ENCODE measurements around the gene ACMSD. TPM values are rescaled to one million over a fixed set of nuclear protein-coding genes. Genes with fewer than 3 reads are reported as not detected.
A peak's percentile ranks its signal among the peaks of the same experiment; 100 is the strongest.

Gene ACMSD
- total RNA-seq, 3 donors from 2014 or later, result not detected

DNA sequence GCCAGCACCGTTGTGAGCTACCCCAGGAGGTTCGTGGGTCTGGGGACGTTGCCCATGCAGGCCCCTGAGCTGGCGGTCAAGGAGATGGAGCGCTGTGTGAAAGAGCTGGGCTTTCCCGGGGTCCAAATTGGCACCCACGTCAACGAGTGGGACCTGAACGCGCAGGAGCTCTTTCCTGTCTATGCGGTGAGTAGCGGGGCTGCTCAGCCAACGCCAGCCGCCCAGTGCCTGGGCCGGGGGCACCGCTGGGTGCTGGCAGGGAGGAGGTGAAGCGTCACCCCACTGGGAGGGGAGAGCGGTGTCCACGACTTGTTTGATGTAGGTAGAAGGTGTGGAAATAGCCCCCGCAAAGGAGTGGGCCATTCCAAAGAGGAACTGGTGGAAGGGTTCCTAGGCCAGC lies 25.0 kb downstream of the ACMSD start:
- TF ChIP-seq, protein P1, sequence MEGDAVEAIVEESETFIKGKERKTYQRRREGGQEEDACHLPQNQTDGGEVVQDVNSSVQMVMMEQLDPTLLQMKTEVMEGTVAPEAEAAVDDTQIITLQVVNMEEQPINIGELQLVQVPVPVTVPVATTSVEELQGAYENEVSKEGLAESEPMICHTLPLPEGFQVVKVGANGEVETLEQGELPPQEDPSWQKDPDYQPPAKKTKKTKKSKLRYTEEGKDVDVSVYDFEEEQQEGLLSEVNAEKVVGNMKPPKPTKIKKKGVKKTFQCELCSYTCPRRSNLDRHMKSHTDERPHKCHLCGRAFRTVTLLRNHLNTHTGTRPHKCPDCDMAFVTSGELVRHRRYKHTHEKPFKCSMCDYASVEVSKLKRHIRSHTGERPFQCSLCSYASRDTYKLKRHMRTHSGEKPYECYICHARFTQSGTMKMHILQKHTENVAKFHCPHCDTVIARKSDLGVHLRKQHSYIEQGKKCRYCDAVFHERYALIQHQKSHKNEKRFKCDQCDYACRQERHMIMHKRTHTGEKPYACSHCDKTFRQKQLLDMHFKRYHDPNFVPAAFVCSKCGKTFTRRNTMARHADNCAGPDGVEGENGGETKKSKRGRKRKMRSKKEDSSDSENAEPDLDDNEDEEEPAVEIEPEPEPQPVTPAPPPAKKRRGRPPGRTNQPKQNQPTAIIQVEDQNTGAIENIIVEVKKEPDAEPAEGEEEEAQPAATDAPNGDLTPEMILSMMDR (IDR thresholded peaks at IDR 0.05), result no peak
- Histone ChIP-seq H3K4me3 (no peak overlapping the region), H3K36me3 (ENCODE audit: low read depth) (no peaks in the 10 kb centered on the region), H3K9me3 (no peaks in the 10 kb centered on the region), H3K4me1 (ENCODE audit: low read depth) (no peaks in the 10 kb centered on the region)
- intact Hi-C loops (cut with DNase I, micrococcal nuclease), result no loop called here
- no peak for DNase-seq
- no peak for ATAC-seq

DNA sequence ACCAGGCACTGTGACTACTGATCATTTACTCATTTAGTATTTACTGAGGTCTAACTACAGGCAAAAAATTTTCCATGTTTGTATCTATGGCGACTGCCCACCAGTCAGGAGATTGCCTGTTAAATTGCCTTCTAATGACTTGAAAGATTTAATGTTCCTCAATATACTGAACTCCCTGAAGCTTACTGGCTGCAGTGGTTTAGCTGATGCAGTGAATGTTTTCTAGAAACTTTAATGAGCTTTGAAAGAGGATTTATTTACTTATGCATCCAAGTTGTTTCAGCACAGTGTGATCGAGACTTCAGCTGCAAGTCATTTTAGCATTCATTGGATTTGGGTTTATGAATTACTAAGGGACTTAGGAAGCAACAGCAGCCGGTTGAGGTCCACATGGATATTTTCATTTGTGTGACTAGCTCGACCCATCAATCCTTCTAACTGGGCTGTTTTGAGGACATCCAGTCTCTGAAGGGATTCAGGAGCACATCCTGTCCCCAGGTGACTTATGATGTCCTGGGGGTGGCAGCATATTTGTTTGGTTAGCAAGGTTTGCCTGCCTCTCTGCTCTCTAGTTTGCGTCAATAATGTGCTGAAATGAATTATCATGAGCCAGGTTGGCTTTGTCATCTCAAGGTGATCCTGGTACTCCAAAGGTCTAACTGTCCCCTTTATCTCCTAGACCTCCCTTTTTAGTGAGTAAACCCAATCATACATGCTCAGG lies 26.8 kb downstream of the ACMSD start:
- DNase-seq, result no peak
- TF ChIP-seq, protein P1 (IDR thresholded peaks at IDR 0.05), result no peak
- ATAC-seq, result no peak

DNA sequence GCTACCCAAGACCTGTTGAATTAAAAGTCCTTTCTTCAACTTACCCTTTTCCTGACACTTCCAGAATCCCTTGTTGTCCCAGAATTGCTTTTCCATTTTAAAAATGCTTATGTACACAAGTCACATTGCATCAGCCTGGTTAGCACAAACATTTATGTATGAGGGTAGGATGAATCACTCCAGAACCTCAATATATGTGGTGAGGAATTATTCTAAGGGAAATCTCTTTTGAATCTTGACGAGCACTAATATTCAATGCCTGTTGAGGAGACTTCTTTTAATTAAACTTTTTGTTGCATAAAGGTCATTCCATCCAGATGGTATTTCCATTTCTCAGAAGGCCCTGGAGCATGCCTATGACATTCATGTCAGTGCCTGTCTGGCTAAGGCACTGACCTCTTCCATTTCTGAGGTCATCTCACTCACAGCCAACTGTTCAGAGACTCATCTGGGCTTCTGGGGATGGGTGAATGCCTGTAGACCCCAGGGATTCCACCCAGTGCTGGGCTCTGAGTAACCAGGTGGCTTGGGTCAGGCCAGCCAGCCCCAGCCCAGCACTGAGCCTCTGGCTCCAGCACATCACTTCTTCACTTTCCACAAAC lies 28.2 kb downstream of the ACMSD start:
- TF ChIP-seq, protein P1 (IDR thresholded peaks at IDR 0.05), result no peak
- Histone ChIP-seq H3K4me1 (ENCODE audit: low read depth) (no peaks in the 10 kb centered on the region), H3K9me3 (no peaks in the 10 kb centered on the region), H3K36me3 (ENCODE audit: low read depth) (no peaks in the 10 kb centered on the region), H3K4me3 (no peak overlapping the region)
- ATAC-seq (no peak), DNase-seq (no peak)
- intact Hi-C loops (cut with DNase I, micrococcal nuclease), result no loop called here

More for the DNA sequence above, 26.8 kb downstream of the ACMSD start:
- Histone ChIP-seq H3K36me3 (ENCODE audit: low read depth) (no peaks in the 10 kb centered on the region), H3K9me3 (no peaks in the 10 kb centered on the region), H3K4me1 (ENCODE audit: low read depth) (no peaks in the 10 kb centered on the region), H3K4me3 (no peak overlapping the region)
- intact Hi-C loops (cut with DNase I, micrococcal nuclease), result no loop called here

DNA sequence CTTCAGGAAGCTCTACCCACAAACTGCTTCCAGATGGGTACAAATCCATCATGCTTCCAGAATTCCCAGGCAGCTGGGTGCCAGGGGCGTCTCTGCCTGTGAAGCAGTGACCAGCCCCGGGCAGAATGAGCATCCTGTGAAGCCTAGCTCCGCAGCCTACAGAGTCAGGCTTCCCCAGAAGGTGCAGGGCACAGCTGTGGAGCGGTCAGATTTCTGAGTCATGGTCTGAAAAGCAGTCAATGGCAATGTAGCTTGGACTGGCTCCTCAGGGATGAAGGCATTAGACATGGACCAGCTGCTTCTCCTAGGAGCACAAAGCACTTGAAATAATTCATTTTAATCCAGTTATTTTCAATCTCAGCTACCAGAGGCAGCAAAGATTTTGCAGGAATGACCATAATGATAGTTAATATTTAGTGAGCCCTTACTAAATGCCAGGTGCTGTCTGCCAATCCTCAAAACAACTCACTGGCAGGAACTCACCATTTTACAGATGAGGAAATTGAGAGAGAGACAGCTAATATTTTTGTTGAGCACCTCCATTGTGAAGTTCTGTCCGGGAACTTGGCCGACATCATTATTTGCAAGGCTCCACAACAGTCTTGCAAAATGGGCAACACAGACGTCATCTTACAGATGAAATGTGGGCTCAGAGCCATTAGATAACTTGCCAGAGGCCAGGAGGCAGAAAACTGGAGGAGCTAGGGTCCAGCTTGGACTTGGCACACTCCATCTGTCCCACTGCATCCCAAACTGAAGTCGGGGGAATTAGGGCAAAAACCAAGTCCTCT lies 31.7 kb downstream of the ACMSD start:
- H3K4me1 ChIP-seq (ENCODE audit: low read depth), result no peaks in the 10 kb centered on the region
- H3K4me3 ChIP-seq, result no peak overlapping the region
- ATAC-seq (peak; percentile 19), DNase-seq (no peak)
- TF ChIP-seq, protein P1 (IDR thresholded peaks at IDR 0.05), result no peak
- intact Hi-C loops (cut with DNase I, micrococcal nuclease), result no loop called here
- H3K9me3 ChIP-seq, result no peaks in the 10 kb centered on the region
- no peaks in the 10 kb centered on the region for H3K36me3 ChIP-seq (ENCODE audit: low read depth)

DNA sequence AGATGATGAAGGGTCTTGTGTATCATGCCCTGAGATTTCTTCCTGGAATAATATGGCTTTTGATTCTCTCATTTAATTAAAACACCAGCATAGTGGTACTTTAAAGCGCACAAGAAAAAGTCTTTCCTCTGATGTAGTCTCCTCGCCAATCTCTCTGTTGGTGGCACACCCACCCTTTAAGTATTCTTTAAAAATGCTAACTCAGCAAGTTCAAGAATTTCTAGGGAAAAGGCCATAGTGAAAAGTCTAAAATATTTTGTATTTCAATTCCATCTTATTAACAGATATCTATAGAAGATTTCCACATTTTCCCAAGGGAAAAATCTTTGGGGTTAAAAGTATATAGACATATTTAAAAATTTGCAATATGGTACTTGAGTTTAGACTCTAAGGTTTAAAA lies 34.7 kb downstream of the ACMSD start:
- no peaks in the 10 kb centered on the region for H3K9me3 ChIP-seq
- no peak for ATAC-seq
- TF ChIP-seq, protein P1 (IDR thresholded peaks at IDR 0.05), result no peak
- DNase-seq, result no peak
- no peaks in the 10 kb centered on the region for H3K4me1 ChIP-seq (ENCODE audit: low read depth)
- no peaks in the 10 kb centered on the region for H3K36me3 ChIP-seq (ENCODE audit: low read depth)
- no peak overlapping the region for H3K4me3 ChIP-seq
- intact Hi-C loops (cut with DNase I, micrococcal nuclease), result no loop called here
